Mesenchymal stem cell (in vitro differentiated cells and primary cell): ENCODE measurements around the gene SRSF8.

ENCODE experiments used
- DNase-seq: peaks from one replicate; pipeline ENCODE4 v3.0.0-alpha.2; 2013
- H2AFZ ChIP-seq: one replicate; pipeline ENCODE4 v1.6.1; 2013; ENCODE audit warnings: low read depth, mild to moderate bottlenecking, control low read depth, inconsistent platforms, low read length, moderate library complexity
- H2AK5ac ChIP-seq: 2 replicates; pipeline ENCODE4 v1.6.1; 2013; ENCODE audit warnings: low read length, moderate library complexity, mild to moderate bottlenecking, inconsistent platforms; ENCODE audit not compliant: severe bottlenecking
- H2BK120ac ChIP-seq: one replicate; pipeline ENCODE4 v1.6.1; 2013; ENCODE audit warnings: low read depth, mild to moderate bottlenecking, inconsistent platforms, low read length, moderate library complexity
- H2BK12ac ChIP-seq, 2 experiments: one replicate each; pipeline ENCODE4 v1.6.1; 2013; ENCODE audit warnings: inconsistent platforms in 2 of 2, low read length in 2 of 2, mild to moderate bottlenecking in 2 of 2, moderate library complexity in 2 of 2, control low read depth in 1 of 2
- H2BK15ac ChIP-seq: one replicate; pipeline ENCODE4 v1.6.1; 2013; ENCODE audit warnings: mild to moderate bottlenecking, low read depth, inconsistent platforms; ENCODE audit not compliant: poor library complexity, severe bottlenecking
- H2BK5ac ChIP-seq: 2 replicates; pipeline ENCODE4 v1.6.1; 2013; ENCODE audit warnings: low read depth, mild to moderate bottlenecking, low read length, control low read depth, inconsistent platforms; ENCODE audit not compliant: poor library complexity, severe bottlenecking
- H3K14ac ChIP-seq, 2 experiments: one replicate each; pipeline ENCODE4 v1.6.1; 2013; ENCODE audit warnings: inconsistent platforms in 2 of 2, low read length in 2 of 2, control low read depth in 1 of 2, mild to moderate bottlenecking in 1 of 2, moderate library complexity in 1 of 2
- H3K18ac ChIP-seq, 2 experiments: one replicate each; pipeline ENCODE4 v1.6.1; 2013; ENCODE audit warnings: inconsistent platforms in 2 of 2, low read length in 2 of 2, control low read depth in 1 of 2, low read depth in 1 of 2, mild to moderate bottlenecking in 1 of 2
- H3K23ac ChIP-seq, 2 experiments: one replicate each; pipeline ENCODE4 v1.6.1; 2013; ENCODE audit warnings: inconsistent platforms in 2 of 2, low read length in 2 of 2, mild to moderate bottlenecking in 2 of 2, moderate library complexity in 2 of 2, control low read depth in 1 of 2
- H3K27ac ChIP-seq: 2 replicates; pipeline ENCODE4 v1.5.1; 2013; ENCODE audit warnings: mild to moderate bottlenecking, moderate library complexity, low read length, control low read depth, inconsistent platforms; ENCODE audit not compliant: poor library complexity, severe bottlenecking
- H3K27me3 ChIP-seq, 2 experiments: 2 replicates each; pipeline versions ENCODE4 v1.6.1 to v1.7.0; 2013; ENCODE audit warnings: low read length in 2 of 2, mild to moderate bottlenecking in 2 of 2, moderate library complexity in 2 of 2, control low read depth in 1 of 2, inconsistent platforms in 1 of 2; ENCODE audit not compliant: control insufficient read depth in 1 of 2, insufficient read depth in 1 of 2
- H3K36me3 ChIP-seq, 2 experiments: 2 replicates each; pipeline versions ENCODE4 v1.6.1 to v1.7.0; 2013; ENCODE audit warnings: low read length in 2 of 2, control low read depth in 1 of 2, inconsistent platforms in 1 of 2, low read depth in 1 of 2, mild to moderate bottlenecking in 1 of 2; ENCODE audit not compliant: insufficient read depth in 2 of 2, control insufficient read depth in 1 of 2
- H3K4ac ChIP-seq, 2 experiments: one replicate each; pipeline ENCODE4 v1.6.1; 2013; ENCODE audit warnings: inconsistent platforms in 2 of 2, low read length in 2 of 2, mild to moderate bottlenecking in 2 of 2, moderate library complexity in 2 of 2, control low read depth in 1 of 2, low read depth in 1 of 2
- H3K4me1 ChIP-seq: 2 replicates; pipeline ENCODE4 v1.6.1; 2013; ENCODE audit warnings: low read depth, low read length, control low read depth; ENCODE audit not compliant: control insufficient read depth, insufficient read depth
- H3K4me2 ChIP-seq: 2 replicates; pipeline ENCODE4 v1.6.1; 2013; ENCODE audit warnings: low read length, mild to moderate bottlenecking, inconsistent platforms; ENCODE audit not compliant: poor library complexity, severe bottlenecking
- H3K4me3 ChIP-seq, 2 experiments: 2 replicates each; pipeline versions ENCODE4 v1.5.1 to v1.7.0; 2013; ENCODE audit warnings: low read length in 2 of 2, mild to moderate bottlenecking in 2 of 2, control low read depth in 1 of 2, low read depth in 1 of 2; ENCODE audit not compliant: insufficient read depth in 1 of 2
- H3K79me1 ChIP-seq: replicated peaks from 2 replicates; pipeline ENCODE4 v1.6.1; 2013; ENCODE audit warnings: mild to moderate bottlenecking, control low read depth, low read length, inconsistent platforms; ENCODE audit not compliant: poor library complexity, severe bottlenecking
- H3K9ac ChIP-seq: 2 replicates; pipeline ENCODE4 v1.7.0; 2013; ENCODE audit warnings: mild to moderate bottlenecking, low read length, moderate library complexity
- H3K9me3 ChIP-seq: 2 replicates; pipeline ENCODE4 v1.7.0; 2013; ENCODE audit warnings: mild to moderate bottlenecking, low read length; ENCODE audit not compliant: control insufficient read depth
- H4K8ac ChIP-seq: one replicate; pipeline ENCODE4 v1.6.1; 2013; ENCODE audit warnings: inconsistent platforms, mild to moderate bottlenecking, low read length, moderate library complexity
- H4K91ac ChIP-seq: one replicate; pipeline ENCODE4 v1.6.1; 2013; ENCODE audit warnings: mild to moderate bottlenecking, low read length, inconsistent platforms
- WGBS: methylation state at CpG from one replicate; pipeline ENCODE4 v1.1.7; 2013; ENCODE audit warnings: mixed read lengths; 5-methylcytosine and 5-hydroxymethylcytosine counted together

SRSF8 gene

GRCh38 chr11:95098826-95099225, 32.1 kb downstream of the SRSF8 start:
- no peak for DNase-seq
- no peak overlapping the region for H3K4me2 ChIP-seq
- H3K79me1 ChIP-seq: peaks cover 3% of the 10 kb centered on the region
- no peak overlapping the region for H2BK5ac ChIP-seq
- no peak overlapping the region for H3K14ac ChIP-seq
- no peak overlapping the region for H3K18ac ChIP-seq
- no peak overlapping the region for H2BK15ac ChIP-seq
- no peak overlapping the region for H3K23ac ChIP-seq
- no peak overlapping the region for H2BK12ac ChIP-seq
- H3K9me3 ChIP-seq: no peaks in the 10 kb centered on the region
- no peak overlapping the region for H3K27ac ChIP-seq
- no peak overlapping the region for H4K8ac ChIP-seq
- H2AFZ ChIP-seq: no peak overlapping the region
- no peak overlapping the region for H4K91ac ChIP-seq
- no peak overlapping the region for H2BK120ac ChIP-seq
- H3K36me3 ChIP-seq: no peaks in the 10 kb centered on the region
- no peak overlapping the region for H2AK5ac ChIP-seq
- peaks cover 2% of the 10 kb centered on the region for H3K4me1 ChIP-seq
- 100% methylated on average over 2 of the region's 3 CpGs for WGBS
- H3K9ac ChIP-seq: no peak overlapping the region
- H3K4me3 ChIP-seq: no peak overlapping the region
- no peak overlapping the region for H3K4ac ChIP-seq
- H3K27me3 ChIP-seq: no peaks in the 10 kb centered on the region

DNA sequence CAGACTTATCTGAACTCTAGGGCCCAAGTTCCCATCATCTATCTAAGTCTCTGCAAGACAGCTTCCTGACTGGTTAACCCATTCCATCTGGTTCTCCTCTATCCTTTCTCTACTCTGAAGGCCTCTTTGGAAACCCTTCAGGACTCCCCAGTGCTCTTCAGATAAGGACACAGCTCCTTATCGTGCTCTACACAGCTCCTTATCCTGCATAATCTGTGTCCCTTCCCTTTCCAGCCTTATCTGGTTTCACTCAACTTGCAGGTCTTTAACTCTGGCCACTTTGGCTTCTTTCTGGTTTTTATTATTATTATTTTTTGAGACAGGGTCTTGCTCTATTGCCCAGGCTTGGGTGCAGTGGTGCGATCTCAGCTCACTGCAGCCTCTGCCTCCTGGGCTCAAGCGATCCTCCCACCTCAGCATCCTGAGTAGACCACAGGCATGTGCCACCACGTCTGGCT, 33.5 kb downstream of the SRSF8 start:
- Histone ChIP-seq H3K9me3 (no peaks in the 10 kb centered on the region), H3K18ac (no peak overlapping the region), H4K8ac (no peak overlapping the region), H2AFZ (no peak overlapping the region), H3K23ac (no peak overlapping the region), H2BK15ac (no peak overlapping the region), H3K4me1 (peaks cover 2% of the 10 kb centered on the region), H3K4me3 (no peak overlapping the region), H2BK12ac (no peak overlapping the region), H3K4me2 (no peak overlapping the region), H2AK5ac (no peak overlapping the region), H4K91ac (no peak overlapping the region), H3K4ac (no peak overlapping the region), H2BK5ac (no peak overlapping the region), H3K14ac (no peak overlapping the region), H2BK120ac (no peak overlapping the region), H3K27me3 (no peaks in the 10 kb centered on the region), H3K9ac (no peak overlapping the region), H3K79me1 (peaks cover 5% of the 10 kb centered on the region), H3K36me3 (no peaks in the 10 kb centered on the region), H3K27ac (no peak overlapping the region)
- 82% methylated on average over 3 of the region's 4 CpGs for WGBS
- no peak for DNase-seq

DNA sequence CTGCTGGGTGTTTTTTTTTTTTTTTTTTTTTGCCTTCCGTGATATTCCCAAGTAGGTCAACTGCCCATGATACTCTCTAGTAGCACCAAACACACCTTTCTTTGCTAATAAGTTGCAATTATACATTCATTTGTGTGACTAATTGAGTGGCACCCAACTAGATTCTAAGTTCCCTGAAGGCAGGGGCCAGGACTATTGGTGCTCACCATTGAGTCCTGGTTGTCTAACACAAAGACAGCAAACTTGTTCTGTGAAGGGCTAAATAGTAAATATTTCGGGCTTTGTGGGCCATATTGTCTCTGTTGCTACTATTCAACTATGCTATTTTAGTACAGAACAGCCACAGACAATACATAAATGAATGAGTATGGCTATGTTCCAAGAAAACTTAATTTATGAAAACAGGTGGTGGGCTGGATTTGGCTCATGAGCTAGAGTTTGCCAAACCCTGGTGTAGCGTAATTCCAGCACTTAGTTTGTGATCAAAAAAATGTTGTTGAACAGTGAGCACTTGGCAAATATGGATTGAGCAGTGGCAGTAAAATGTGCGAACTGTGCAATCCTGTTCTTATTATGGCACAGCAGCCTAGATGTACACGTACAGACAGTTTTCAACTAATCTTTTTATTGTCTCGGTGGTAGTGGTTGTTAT, 34.3 kb downstream of the SRSF8 start:
- H3K9me3 ChIP-seq: no peaks in the 10 kb centered on the region

DNA sequence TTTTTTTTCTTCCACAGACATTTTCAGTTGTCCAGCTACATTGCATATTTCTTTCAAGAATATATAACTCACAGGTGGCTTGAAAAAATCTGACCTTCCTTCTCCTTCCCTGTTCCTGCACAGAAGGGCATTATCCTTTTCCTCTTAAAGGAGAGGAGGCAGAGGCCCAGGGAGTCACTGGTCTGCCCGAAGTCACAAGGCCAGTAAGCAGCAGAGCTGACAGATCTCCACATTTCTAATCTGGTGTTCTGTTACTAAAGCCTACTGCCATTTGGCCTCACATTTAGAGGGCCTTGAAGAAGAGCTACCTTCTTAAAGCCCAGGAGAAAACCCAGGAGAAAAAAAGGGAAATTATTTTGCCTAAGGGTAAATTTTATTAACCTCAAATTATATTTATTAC, 35.2 kb downstream of the SRSF8 start:
- H3K36me3 ChIP-seq: no peaks in the 10 kb centered on the region
- H2AK5ac ChIP-seq: no peak overlapping the region
- H3K4me1 ChIP-seq: peaks cover 2% of the 10 kb centered on the region
- no peak overlapping the region for H3K9ac ChIP-seq
- H3K4me3 ChIP-seq: no peak overlapping the region
- H3K14ac ChIP-seq: no peak overlapping the region
- H3K79me1 ChIP-seq: peaks cover 6% of the 10 kb centered on the region
- H2BK12ac ChIP-seq: no peak overlapping the region
- no peak for DNase-seq
- no peak overlapping the region for H3K18ac ChIP-seq
- H3K4ac ChIP-seq: no peak overlapping the region
- H3K9me3 ChIP-seq: no peaks in the 10 kb centered on the region
- no peak overlapping the region for H4K8ac ChIP-seq
- no peak overlapping the region for H2BK5ac ChIP-seq
- H2BK15ac ChIP-seq: no peak overlapping the region
- no peak overlapping the region for H2BK120ac ChIP-seq
- H4K91ac ChIP-seq: no peak overlapping the region
- H3K27ac ChIP-seq: no peak overlapping the region
- WGBS: 19% methylated on average over 1 of the region's 1 CpG
- H2AFZ ChIP-seq: no peak overlapping the region
- H3K23ac ChIP-seq: no peak overlapping the region
- no peaks in the 10 kb centered on the region for H3K27me3 ChIP-seq
- no peak overlapping the region for H3K4me2 ChIP-seq

More for the DNA sequence above, 34.3 kb downstream of the SRSF8 start:
- no peak overlapping the region for H2BK15ac ChIP-seq
- H2BK5ac ChIP-seq: no peak overlapping the region
- H2AFZ ChIP-seq: no peak overlapping the region
- WGBS: 100% methylated on average over 2 of the region's 6 CpGs
- no peak overlapping the region for H3K4me3 ChIP-seq
- H2BK120ac ChIP-seq: no peak overlapping the region
- no peak overlapping the region for H3K27ac ChIP-seq
- H3K18ac ChIP-seq: no peak overlapping the region
- no peaks in the 10 kb centered on the region for H3K36me3 ChIP-seq
- H3K4me2 ChIP-seq: no peak overlapping the region
- no peak for DNase-seq
- peaks cover 2% of the 10 kb centered on the region for H3K4me1 ChIP-seq
- no peak overlapping the region for H4K8ac ChIP-seq
- no peaks in the 10 kb centered on the region for H3K27me3 ChIP-seq
- no peak overlapping the region for H2AK5ac ChIP-seq
- H3K4ac ChIP-seq: no peak overlapping the region
- no peak overlapping the region for H3K9ac ChIP-seq
- H2BK12ac ChIP-seq: no peak overlapping the region
- H4K91ac ChIP-seq: no peak overlapping the region
- no peak overlapping the region for H3K14ac ChIP-seq
- no peak overlapping the region for H3K23ac ChIP-seq
- H3K79me1 ChIP-seq: peaks cover 5% of the 10 kb centered on the region
